Measurements from ENCODE around the gene WDR46. TPM values are rescaled to one million over a fixed set of nuclear protein-coding genes. Genes with fewer than 3 reads are reported as not detected.

Gene WDR46
- total and polyA plus RNA-seq, 2 of the 13 experiments (the other 11 are each of a cell fraction or from before 2014, with no cell fraction given) = 47.4 to 105 TPM

- TF ChIP-seq GMEB1 (CRISPR knock-in tag; IDR thresholded peaks at IDR 0.05; ENCODE audit: borderline replicate concordance) (peak; percentile 72; the same call in 1 of the 2 replicates), SOX6 (IDR thresholded peaks at IDR 0.05) (no peak), SOX6 (CRISPR knock-in tag; IDR thresholded peaks at IDR 0.05) (no peak), ZNF766 (CRISPR knock-in tag; IDR thresholded peaks at IDR 0.05; ENCODE audit: borderline replicate concordance) (no peak), ZNF674 (CRISPR knock-in tag; IDR thresholded peaks at IDR 0.05; ENCODE audit: low read depth) (no peak), BHLHE40 (IDR thresholded peaks at IDR 0.05; ENCODE audit: low read length) (peak; percentile 71; the same call in 1 of the 2 replicates), KLF13 (CRISPR knock-in tag; IDR thresholded peaks at IDR 0.05) (no peak), ZNF274 (CRISPR knock-in tag; IDR thresholded peaks at IDR 0.05) (peak; percentile 27; the same call in 1 of the 2 replicates), ZKSCAN1 (IDR thresholded peaks at IDR 0.05; ENCODE audit: low read length) (no peak), KAT2B (IDR thresholded peaks at IDR 0.05; ENCODE audit: borderline replicate concordance, low read depth, low read length) (no peak), ZNF580 (CRISPR knock-in tag; IDR thresholded peaks at IDR 0.05; ENCODE audit: borderline replicate concordance, low read depth) (no peak; the same call in 1 of the 2 replicates), ZNF841 (CRISPR knock-in tag; IDR thresholded peaks at IDR 0.05; ENCODE audit: borderline replicate concordance) (no peak), HMGA1 (CRISPR knock-in tag; conservative IDR thresholded peaks at IDR 0.05) (no peak), HDAC1 (CRISPR knock-in tag; IDR thresholded peaks at IDR 0.05) (peak; percentile 92), ZNF496 (CRISPR knock-in tag; IDR thresholded peaks at IDR 0.05; ENCODE audit: insufficient replicate concordance) (no peak), ZNF709 (CRISPR knock-in tag; IDR thresholded peaks at IDR 0.05) (no peak), ZNF839 (CRISPR knock-in tag; IDR thresholded peaks at IDR 0.05; ENCODE audit: borderline replicate concordance) (no peak; the same call in 1 of the 2 replicates), ARID5B (CRISPR knock-in tag; IDR thresholded peaks at IDR 0.05) (no peak)
- TF ChIP-seq, protein P1, sequence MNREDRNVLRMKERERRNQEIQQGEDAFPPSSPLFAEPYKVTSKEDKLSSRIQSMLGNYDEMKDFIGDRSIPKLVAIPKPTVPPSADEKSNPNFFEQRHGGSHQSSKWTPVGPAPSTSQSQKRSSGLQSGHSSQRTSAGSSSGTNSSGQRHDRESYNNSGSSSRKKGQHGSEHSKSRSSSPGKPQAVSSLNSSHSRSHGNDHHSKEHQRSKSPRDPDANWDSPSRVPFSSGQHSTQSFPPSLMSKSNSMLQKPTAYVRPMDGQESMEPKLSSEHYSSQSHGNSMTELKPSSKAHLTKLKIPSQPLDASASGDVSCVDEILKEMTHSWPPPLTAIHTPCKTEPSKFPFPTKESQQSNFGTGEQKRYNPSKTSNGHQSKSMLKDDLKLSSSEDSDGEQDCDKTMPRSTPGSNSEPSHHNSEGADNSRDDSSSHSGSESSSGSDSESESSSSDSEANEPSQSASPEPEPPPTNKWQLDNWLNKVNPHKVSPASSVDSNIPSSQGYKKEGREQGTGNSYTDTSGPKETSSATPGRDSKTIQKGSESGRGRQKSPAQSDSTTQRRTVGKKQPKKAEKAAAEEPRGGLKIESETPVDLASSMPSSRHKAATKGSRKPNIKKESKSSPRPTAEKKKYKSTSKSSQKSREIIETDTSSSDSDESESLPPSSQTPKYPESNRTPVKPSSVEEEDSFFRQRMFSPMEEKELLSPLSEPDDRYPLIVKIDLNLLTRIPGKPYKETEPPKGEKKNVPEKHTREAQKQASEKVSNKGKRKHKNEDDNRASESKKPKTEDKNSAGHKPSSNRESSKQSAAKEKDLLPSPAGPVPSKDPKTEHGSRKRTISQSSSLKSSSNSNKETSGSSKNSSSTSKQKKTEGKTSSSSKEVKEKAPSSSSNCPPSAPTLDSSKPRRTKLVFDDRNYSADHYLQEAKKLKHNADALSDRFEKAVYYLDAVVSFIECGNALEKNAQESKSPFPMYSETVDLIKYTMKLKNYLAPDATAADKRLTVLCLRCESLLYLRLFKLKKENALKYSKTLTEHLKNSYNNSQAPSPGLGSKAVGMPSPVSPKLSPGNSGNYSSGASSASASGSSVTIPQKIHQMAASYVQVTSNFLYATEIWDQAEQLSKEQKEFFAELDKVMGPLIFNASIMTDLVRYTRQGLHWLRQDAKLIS (CRISPR knock-in tag; IDR thresholded peaks at IDR 0.05) = no peak
Observed at GRCh38 chr6:33288921-33289783, at the start of gene WDR46, which contains the start of gene PFDN6 (continued).
